Vagina (tissue), 2 donors: ENCODE measurements around the gene ZNF423.

Experiments used
- POLR2A ChIP-seq, 2 donors: fragments of 450-650 bp; IDR thresholded peaks; one replicate each; pipeline ENCODE4 v1.6.1; 2017; ENCODE audit warnings: antibody characterized with exemption in 2 of 2, mild to moderate bottlenecking in 2 of 2, moderate library complexity in 2 of 2
- POLR2AphosphoS5 ChIP-seq, 2 donors: sonication (generic); formaldehyde crosslinking; IDR thresholded peaks; one replicate each; pipeline ENCODE4 v1.9.0; 2017; ENCODE audit warnings: antibody characterized with exemption in 2 of 2, mild to moderate bottlenecking in 2 of 2, low read depth in 1 of 2; ENCODE audit not compliant: insufficient read depth in 1 of 2
- TF ChIP-seq, protein P1 (sequence below), 3 experiments: fragments of 450-650 bp in 2 of 3; fragments of 200-600 bp in 1 of 3; sonication (generic) in 1 of 3; IDR thresholded peaks; one replicate each; pipeline ENCODE4 v1.5.1; 2017 to 2019; ENCODE audit warnings: antibody characterized with exemption in 3 of 3, mild to moderate bottlenecking in 2 of 3, moderate library complexity in 2 of 3

DNA sequence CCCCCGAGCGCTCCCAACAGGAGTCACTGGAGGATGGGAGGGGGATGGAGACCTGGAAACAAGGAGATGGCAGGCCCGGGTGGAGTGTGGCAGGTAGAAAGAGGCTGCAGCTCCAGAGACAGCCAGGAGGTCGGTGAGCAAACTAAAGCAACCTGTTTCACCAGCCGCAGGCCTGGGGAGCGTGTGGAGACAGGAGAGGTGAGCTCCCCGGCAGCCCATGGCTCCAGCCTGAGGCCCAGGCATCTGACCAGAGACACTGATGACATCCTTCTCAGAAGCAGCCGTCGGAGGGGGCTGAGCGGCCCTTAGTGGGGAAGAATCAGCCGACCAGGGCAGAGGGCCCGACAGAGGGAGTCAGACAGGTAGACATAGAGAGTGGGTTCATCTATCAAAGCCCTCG lies 165.1 kb downstream of the ZNF423 start:
- TF ChIP-seq, protein P1, sequence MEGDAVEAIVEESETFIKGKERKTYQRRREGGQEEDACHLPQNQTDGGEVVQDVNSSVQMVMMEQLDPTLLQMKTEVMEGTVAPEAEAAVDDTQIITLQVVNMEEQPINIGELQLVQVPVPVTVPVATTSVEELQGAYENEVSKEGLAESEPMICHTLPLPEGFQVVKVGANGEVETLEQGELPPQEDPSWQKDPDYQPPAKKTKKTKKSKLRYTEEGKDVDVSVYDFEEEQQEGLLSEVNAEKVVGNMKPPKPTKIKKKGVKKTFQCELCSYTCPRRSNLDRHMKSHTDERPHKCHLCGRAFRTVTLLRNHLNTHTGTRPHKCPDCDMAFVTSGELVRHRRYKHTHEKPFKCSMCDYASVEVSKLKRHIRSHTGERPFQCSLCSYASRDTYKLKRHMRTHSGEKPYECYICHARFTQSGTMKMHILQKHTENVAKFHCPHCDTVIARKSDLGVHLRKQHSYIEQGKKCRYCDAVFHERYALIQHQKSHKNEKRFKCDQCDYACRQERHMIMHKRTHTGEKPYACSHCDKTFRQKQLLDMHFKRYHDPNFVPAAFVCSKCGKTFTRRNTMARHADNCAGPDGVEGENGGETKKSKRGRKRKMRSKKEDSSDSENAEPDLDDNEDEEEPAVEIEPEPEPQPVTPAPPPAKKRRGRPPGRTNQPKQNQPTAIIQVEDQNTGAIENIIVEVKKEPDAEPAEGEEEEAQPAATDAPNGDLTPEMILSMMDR (IDR thresholded peaks at IDR 0.05): no peak
- no peak for TF ChIP-seq POLR2A (IDR thresholded peaks at IDR 0.05)
- TF ChIP-seq POLR2AphosphoS5 (IDR thresholded peaks at IDR 0.05; ENCODE audit: insufficient read depth in 1 of 2, low read depth in 1 of 2): no peak
